K562 (cell line): ENCODE results near the gene ABCB10. TPM values are rescaled to one million over a fixed set of nuclear protein-coding genes. Genes with fewer than 3 reads are reported as not detected.

ENCODE experiments used
- ARID2 ChIP-seq: fragments of 450-650 bp; IDR thresholded peaks from 2 replicates; pipeline ENCODE4 v1.6.1; 2017; ENCODE audit warnings: antibody characterized with exemption, mild to moderate bottlenecking
- BCL6 ChIP-seq: fragments of 250-450 bp; sonication (Bioruptor Pico); IDR thresholded peaks from 2 replicates; pipeline ENCODE4 v1.4.0; 2020
- BRD9 ChIP-seq: fragments of 450-650 bp; IDR thresholded peaks from 2 replicates; pipeline ENCODE4 v1.6.1; 2018; ENCODE audit warnings: low read depth; ENCODE audit not compliant: partially characterized antibody
- CTCF ChIP-seq, 3 experiments: IDR thresholded peaks in 2 of 3; conservative IDR thresholded peaks in 1 of 3; 2 replicates each; pipeline ENCODE4 v1.5.1; 2011 to 2012; ENCODE audit warnings: low read length in 3 of 3, mild to moderate bottlenecking in 3 of 3, control low read depth in 2 of 3, improper control_type of control experiment in 1 of 3, inconsistent platforms in 1 of 3, low read depth in 1 of 3, mixed read lengths in 1 of 3, moderate library complexity in 1 of 3; ENCODE audit not compliant: insufficient read depth in 2 of 3
- EZH2 ChIP-seq: IDR thresholded peaks from 2 replicates; pipeline ENCODE4 v1.6.1; 2012; ENCODE audit warnings: low read depth, mild to moderate bottlenecking, inconsistent platforms, low read length, borderline replicate concordance
- GMEB1 ChIP-seq: fragments of 250-450 bp; sonication (Bioruptor Pico); IDR thresholded peaks from 2 replicates; pipeline ENCODE4 v1.4.0; 2020; ENCODE audit warnings: mild to moderate bottlenecking
- KDM1A ChIP-seq, 2 experiments: fragments of 450-650 bp; IDR thresholded peaks; 2 replicates each; pipeline ENCODE4 v1.6.1; 2016; ENCODE audit warnings: mild to moderate bottlenecking in 2 of 2
- MLLT1 ChIP-seq, 2 experiments: fragments of 450-650 bp; IDR thresholded peaks; 2 replicates each; pipeline ENCODE4 v1.6.1; 2016
- MTA1 ChIP-seq: fragments of 450-650 bp; IDR thresholded peaks from 2 replicates; pipeline ENCODE4 v1.6.1; 2017; ENCODE audit warnings: borderline replicate concordance
- PHF21A ChIP-seq: fragments of 450-650 bp; IDR thresholded peaks from 2 replicates; pipeline ENCODE4 v1.6.1; 2017; ENCODE audit warnings: low read depth, borderline replicate concordance
- PKNOX1 ChIP-seq: fragments of 450-650 bp; IDR thresholded peaks from 2 replicates; pipeline ENCODE4 v1.6.1; 2016
- POLR2B ChIP-seq: fragments of 450-650 bp; IDR thresholded peaks from 2 replicates; pipeline ENCODE4 v1.6.1; 2018; ENCODE audit warnings: low read depth; ENCODE audit not compliant: partially characterized antibody
- TAF15 ChIP-seq: fragments of 200-400 bp; formaldehyde crosslinking; IDR thresholded peaks from 2 replicates; pipeline ENCODE4 v1.6.1; 2017; ENCODE audit warnings: mild to moderate bottlenecking, low read depth, low read length, moderate library complexity
- TCF7 ChIP-seq: sonication (generic); IDR thresholded peaks from 2 replicates; pipeline ENCODE4 v1.6.1; 2016; ENCODE audit warnings: antibody characterized with exemption, borderline replicate concordance
- XRCC3 ChIP-seq: fragments of 450-650 bp; IDR thresholded peaks from 2 replicates; pipeline ENCODE4 v1.6.1; 2017; ENCODE audit warnings: mild to moderate bottlenecking, moderate library complexity
- ZBTB2 ChIP-seq: fragments of 450-650 bp; IDR thresholded peaks from 2 replicates; pipeline ENCODE4 v1.6.1; 2016; ENCODE audit warnings: antibody characterized with exemption
- ZBTB43 ChIP-seq: sonication (generic); formaldehyde crosslinking; IDR thresholded peaks from 2 replicates; pipeline ENCODE4 v1.8.0; 2023; ENCODE audit warnings: mild to moderate bottlenecking, missing genetic modification reagents
- ZNF146 ChIP-seq: IDR thresholded peaks from one replicate; pipeline ENCODE4 v1.6.1; 2018; ENCODE audit warnings: missing compliant biosample characterization; ENCODE audit not compliant: unreplicated experiment
- ZNF436 ChIP-seq: fragments of 250-450, 450-650 bp; sonication (Bioruptor Pico); formaldehyde crosslinking; IDR thresholded peaks from 2 replicates; pipeline ENCODE4 v1.7.0; 2020; ENCODE audit warnings: mild to moderate bottlenecking
- ZNF830 ChIP-seq: fragments of 250-450 bp; sonication (Bioruptor Pico); IDR thresholded peaks from 2 replicates; pipeline ENCODE4 v1.5.0; 2021; ENCODE audit warnings: mild to moderate bottlenecking
- polyA plus RNA-seq, 8 experiments: library from polyadenylated mRNA; depleted of rRNA in 4 of 8; stranded (reverse) in 5 of 8; unstranded in 3 of 8; fragments of >200 nt; fragmentation: Nextera tagmentation in 2 of 8; fragmentation: Illumina TruSeq in 1 of 8; extraction: Ambion mirVana in 2 of 8; extraction: Trizol in 1 of 8; gene quantifications; 2 replicates each; pipeline versions ENCODE4 v1.2.1 to v1.2.3, GENCODE V29; 2011 to 2014; ENCODE audit warnings: inconsistent platforms in 1 of 8, missing spikeins in 1 of 8
- total RNA-seq, 7 experiments: library from RNA; depleted of rRNA in 6 of 7; stranded (reverse); fragments of >200 nt in 6 of 7; fragmentation: Illumina TruSeq in 2 of 7; extraction: Trizol in 2 of 7; gene quantifications; 2 replicates each; pipeline versions ENCODE4 v1.2.1 to v1.2.3, GENCODE V29; 2011 to 2021; ENCODE audit warnings: low replicate concordance in 1 of 7

ABCB10 gene
- total and polyA plus RNA-seq, 9 of the 15 experiments (the other 6 are each of a cell fraction or from before 2014, with no cell fraction given) = 12.4 to 54.8 (median 36.4) TPM

- TF ChIP-seq ZBTB2 (peak; percentile 89), POLR2B (no peak), PKNOX1 (peak; percentile 87), MTA1 (peak; percentile 93), ZBTB43 (no peak), BRD9 (peak; percentile 77), ARID2 (no peak), ZNF830 (CRISPR knock-in tag) (no peak), CTCF (IDR thresholded peaks at IDR 0.05 in 2 of 3, conservative IDR thresholded peaks at IDR 0.05 in 1 of 3; ENCODE audit: insufficient read depth in 2 of 3, low read depth in 1 of 3, low read length in 3 of 3) (peak in 1 of 3 experiments; percentile 8; a peak in 1 of 6 replicates), ZNF436 (no peak), PHF21A (peak; percentile 88), TAF15 (no peak), EZH2 (peak; percentile 90; the same call in 1 of the 2 replicates), BCL6 (no peak), MLLT1 (IDR thresholded peaks at IDR 0.05) (peak; percentile 63 to 72), TCF7 (peak; percentile 87; the same call in 1 of the 2 replicates), ZNF146 (CRISPR knock-in tag) (no peak), XRCC3 (no peak), GMEB1 (CRISPR knock-in tag) (no peak), KDM1A (IDR thresholded peaks at IDR 0.05) (peak; percentile 98 to 99)
Measured at GRCh38 chr1:229554886-229555621, 3.5 kb downstream of the ABCB10 start (continued).
